Regular cardiac myocyte (primary cell): ENCODE results near the gene CDC37L1. TPM values are rescaled to one million over a fixed set of nuclear protein-coding genes. Genes with fewer than 3 reads are reported as not detected.

Source experiments
- total RNA-seq: library from RNA; depleted of rRNA; stranded (reverse); fragments of >200 nt; gene quantifications from 2 replicates; pipeline ENCODE4 v1.2.3, GENCODE V29; 2014

CDC37L1 gene
- 29.9 and 38.9 TPM in 2 replicates for total RNA-seq

GRCh38 chr9:4679268-4680172, at the start of gene CDC37L1:
CDC37L1 (plus strand) TSS chr9:4679569; CDS start chr9:4679768, 199 bp downstream.

DNA sequence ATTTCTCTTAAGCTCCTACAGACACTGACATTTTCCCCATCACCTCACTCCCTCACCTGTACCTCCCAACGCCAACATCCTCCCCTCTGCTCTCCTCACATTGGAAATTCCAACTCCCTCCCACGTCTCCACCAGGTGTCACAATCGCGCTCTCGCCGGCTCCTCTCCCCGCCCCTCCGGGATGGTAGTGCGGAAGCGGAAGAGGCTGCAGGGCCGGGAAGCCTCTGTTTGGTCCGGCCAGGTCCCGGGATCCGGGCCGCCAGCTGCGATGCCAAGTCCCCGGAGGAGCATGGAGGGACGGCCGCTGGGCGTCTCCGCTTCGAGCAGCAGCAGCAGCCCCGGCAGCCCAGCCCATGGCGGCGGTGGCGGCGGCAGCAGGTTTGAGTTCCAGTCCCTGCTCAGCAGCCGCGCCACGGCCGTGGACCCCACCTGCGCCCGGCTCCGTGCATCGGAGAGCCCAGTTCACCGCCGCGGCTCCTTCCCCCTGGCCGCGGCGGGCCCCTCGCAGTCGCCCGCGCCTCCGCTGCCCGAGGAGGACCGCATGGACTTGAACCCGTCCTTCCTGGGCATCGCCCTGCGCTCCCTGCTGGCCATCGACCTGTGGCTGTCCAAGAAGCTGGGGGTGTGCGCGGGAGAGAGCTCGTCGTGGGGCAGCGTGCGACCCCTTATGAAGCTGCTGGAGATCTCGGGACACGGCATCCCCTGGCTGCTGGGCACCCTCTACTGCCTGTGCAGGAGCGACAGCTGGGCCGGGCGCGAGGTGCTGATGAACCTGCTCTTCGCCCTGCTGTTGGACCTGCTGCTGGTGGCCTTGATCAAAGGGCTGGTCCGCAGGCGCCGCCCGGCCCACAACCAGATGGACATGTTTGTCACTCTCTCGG, 17.0 kb upstream of the CDC37L1 start, which contains the start of gene PLPP6:
TSS of gene PLPP6 (plus strand) at position 187 of the 881 bp plus-strand sequence. CDS start at position 269, 82 bp downstream.

GRCh38 chr9:4666042-4666699, 13.2 kb upstream of the CDC37L1 start, which contains the start of gene SPATA6L:
SPATA6L (minus strand) TSS chr9:4666480; CDS start chr9:4666250, 230 bp downstream.

DNA sequence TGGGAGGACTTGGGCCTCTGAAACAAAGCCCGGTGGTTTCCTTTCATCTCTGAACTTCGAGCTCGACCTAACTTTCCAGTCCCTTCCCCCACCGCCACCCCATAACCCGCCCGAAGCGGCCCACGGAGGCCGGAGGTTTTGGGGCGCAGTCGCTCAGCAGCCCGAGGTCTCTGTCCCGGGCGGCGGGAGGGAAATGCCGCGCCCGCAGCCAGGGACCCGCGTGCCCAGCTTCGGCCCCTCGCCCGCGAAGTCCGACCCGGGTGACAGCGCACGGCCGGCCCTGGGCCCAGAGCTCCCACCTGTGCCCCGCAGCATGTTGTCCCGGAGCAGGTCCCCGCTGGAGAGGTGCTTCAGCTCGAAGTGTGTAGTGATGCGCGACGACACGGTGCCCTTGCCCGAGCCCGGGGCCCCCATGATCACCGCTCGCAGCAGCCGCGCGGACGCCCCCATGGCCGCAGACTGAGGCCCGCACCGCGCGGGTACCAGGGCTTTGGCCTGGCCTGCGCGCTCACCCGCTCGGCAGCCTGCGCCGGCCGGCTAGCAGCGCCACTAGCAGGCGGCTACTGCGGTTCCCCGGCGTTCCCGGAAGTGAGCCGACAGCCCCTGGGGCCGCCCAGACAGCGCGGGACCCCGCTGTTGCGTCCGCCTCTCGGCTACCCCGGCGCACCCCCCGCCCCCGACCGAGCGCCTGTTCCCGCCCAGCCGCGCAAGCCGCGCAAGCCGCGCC, 61.4 kb downstream of the CDC37L1 start, which contains the start of gene AK3:
TSS of gene AK3 (minus strand) at position 565 of the 727 bp plus-strand sequence. CDS start at position 450, 115 bp downstream.

Other genes starting within 250 kb of the CDC37L1 start
- 117 and 148 TPM in 2 replicates for gene SLC1A1, start 189.1 kb upstream of the CDC37L1 start, total RNA-seq
- gene PLPP6, start 17.3 kb upstream of the CDC37L1 start, total RNA-seq: 4.6 and 5.6 TPM in 2 replicates
- gene SPATA6L, start 13.1 kb upstream of the CDC37L1 start, total RNA-seq: 0.28 and 0.38 TPM in 2 replicates
- 41.4 and 97.5 TPM in 2 replicates for gene AK3, start 61.6 kb downstream of the CDC37L1 start, total RNA-seq
- gene RCL1, start 113.4 kb downstream of the CDC37L1 start, total RNA-seq: 14.0 and 14.4 TPM in 2 replicates